GM19452 (cell line): Measurements from ENCODE around the gene HOXD8.

Source experiments
- ATAC-seq: cut with Tn5 transposase; IDR thresholded peaks from one replicate; pipeline ENCODE4 v1.9.1; 2021; ENCODE audit not compliant: unreplicated experiment

The HOXD8 gene

GRCh38 chr2:176145085-176145969, 15.8 kb downstream of the HOXD8 start:
- no peak for ATAC-seq

GRCh38 chr2:176146101-176146500, 16.6 kb downstream of the HOXD8 start:
- ATAC-seq, result no peak

GRCh38 chr2:176146645-176147044, 17.1 kb downstream of the HOXD8 start:
- no peak for ATAC-seq

DNA sequence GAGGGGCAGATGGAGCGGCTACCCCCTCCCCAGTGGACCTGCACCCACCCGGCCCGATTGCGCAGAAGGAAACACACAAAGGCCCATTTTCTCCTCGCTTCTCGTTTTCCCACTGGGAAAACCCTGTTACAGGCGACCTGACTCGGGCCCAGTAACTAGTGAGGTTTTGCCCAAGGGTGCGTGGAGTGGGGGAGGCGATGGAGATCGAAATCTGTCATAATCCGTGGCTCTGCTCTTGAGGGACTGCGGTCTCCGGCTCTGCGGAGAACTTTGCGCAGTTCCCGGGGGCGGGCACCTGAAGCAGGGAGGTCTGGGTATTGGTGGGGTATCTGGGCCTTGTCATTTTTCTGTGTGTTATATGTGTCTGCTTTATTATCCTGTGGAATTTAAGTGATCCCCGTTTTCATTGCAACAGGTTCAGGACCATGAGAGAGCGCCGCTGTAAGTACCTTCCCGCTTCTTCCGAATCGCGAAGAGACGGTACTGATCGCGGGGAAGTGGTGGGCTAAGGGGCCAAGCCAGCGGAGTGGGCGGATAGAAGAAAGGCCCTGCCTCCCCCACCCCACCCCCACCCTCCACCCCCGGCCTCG, 17.8 kb downstream of the HOXD8 start:
- no peak for ATAC-seq

GRCh38 chr2:176147800-176148496, 18.4 kb downstream of the HOXD8 start:
- ATAC-seq, result no peak

DNA sequence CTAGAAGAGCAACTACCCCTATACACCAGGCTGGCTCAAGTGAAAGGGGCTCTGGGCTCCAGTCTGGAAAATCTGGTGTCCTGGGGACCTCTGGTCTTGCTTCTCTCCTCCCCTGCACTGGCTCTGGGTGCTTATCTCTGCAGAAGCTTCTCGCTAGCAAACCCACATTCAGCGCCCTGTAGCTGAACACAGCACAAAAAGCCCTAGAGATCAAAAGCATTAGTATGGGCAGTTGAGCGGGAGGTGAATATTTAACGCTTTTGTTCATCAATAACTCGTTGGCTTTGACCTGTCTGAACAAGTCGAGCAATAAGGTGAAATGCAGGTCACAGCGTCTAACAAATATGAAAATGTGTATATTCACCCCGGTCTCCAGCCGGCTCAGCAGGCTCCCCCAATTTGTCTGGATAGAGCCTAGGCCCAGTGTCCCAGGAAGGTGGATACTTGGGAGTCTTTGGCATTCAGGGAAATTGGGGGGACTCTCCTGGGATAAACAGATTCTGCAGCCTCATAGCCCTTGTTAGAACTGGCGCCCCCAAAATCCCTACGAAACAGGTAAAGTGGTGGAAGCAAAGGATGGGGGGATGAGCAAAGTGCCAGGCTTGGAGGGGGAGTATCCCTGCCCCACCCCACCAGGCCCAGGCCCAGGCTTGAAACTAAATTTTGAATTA, 19.4 kb downstream of the HOXD8 start:
- ATAC-seq, result no peak

- ATAC-seq, result no peak
These were observed 20.0 kb downstream of the HOXD8 start for GRCh38 chr2:176149481-176149938.

DNA sequence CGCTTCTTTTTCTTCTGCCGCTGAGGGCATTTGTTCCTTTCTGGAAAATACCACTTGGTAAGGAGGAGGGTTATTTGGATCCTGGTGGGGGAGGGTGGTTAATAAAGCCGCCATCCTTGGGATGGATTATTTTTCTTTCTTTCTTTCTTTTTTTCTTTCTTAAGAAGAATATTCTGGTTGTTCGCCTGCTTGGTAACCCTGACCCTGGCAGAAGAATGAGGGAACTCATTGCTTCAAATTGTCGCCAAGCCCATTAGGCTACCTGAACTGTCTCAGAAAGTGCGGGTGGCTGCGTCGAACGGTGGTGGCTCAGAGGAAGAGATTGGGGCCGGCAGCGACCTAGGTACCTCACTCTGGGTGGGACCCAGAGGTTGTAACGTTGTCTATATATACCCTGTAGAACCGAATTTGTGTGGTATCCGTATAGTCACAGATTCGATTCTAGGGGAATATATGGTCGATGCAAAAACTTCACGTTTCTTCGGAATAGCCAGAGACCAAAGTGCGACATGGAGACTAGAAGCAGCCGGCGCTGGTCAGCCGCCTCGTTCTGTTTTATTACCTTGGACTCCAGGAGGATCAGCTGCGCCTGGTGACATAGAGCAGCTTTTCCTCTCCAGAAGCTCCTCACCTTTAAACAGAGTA, 20.6 kb downstream of the HOXD8 start:
- ATAC-seq, result no peak

DNA sequence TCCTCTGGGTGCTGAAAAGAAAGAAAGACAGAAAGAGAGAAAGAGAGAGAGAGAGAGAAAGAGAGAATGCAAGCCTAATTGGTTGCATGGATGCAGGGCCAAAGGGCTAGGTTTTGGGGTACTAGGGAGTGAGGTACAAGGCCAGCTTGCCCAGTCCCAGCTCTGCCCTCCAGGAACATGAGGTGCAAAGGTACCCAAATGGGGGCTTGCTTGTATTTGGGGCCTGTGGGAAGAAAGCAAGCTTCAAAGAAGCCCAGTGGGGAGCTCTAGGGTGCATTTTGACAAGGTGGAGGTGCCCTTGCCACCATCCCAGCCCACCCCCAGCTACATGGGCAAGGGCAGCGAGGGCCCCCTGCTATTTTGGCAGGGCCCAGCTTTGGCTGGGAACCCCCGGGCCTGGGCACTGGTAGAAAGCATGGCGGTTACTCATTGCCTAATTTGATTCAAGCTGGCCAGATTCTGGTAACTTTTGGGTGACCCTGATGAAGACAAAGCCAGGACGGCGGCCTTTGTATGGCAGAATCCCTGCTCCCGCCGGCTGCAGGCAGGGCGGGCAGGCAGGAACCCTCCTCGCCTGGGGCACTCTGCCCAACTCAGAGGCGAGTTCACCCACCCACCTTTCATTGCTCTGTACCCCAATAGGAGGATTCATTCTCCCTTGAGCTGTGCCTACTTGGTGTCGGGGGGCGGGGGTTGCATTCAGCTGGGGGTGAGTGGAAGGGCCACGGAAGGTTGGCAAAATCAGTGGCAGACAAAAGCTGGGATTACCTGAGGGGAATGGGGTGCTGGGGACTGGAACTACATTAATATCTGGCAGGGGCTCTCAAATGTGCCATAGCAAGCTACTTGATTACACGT, 21.3 kb downstream of the HOXD8 start:
- ATAC-seq, result no peak

- ATAC-seq, result no peak
These were observed 22.2 kb downstream of the HOXD8 start, which contains the start of gene HOXD4 for GRCh38 chr2:176151442-176152287. HOXD4 (plus strand) TSS chr2:176151550; CDS start chr2:176151634, 84 bp downstream.

DNA sequence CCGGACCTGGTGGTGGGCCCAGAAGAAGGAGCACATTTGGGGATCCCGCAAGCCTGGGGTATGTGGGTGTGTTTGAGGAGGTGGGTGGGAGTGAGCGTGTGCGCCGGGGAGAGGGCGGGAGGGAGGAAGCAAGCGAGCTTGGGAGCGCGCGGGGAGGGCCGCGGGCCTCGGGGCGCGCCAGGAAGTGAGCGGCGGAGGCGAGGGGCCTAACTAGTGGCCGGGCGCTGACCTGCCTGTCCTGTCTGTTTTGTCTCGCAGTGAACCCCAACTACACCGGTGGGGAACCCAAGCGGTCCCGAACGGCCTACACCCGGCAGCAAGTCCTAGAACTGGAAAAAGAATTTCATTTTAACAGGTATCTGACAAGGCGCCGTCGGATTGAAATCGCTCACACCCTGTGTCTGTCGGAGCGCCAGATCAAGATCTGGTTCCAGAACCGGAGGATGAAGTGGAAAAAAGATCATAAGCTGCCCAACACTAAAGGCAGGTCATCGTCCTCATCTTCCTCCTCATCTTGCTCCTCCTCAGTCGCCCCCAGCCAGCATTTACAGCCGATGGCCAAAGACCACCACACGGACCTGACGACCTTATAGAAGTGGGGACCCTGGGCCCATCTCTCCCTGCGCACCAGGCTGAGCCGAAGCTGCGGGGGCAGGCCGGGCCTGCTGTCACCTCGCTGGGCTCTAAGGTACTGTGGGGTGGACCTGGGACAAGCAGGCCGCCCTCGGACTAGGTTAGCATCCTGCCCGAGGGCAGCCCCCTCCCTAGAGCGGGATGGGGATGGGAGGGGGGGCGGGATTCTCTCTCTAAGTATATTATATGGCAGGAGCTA, 23.1 kb downstream of the HOXD8 start:
- no peak for ATAC-seq

- no peak for ATAC-seq
These were observed 25.2 kb downstream of the HOXD8 start for GRCh38 chr2:176154576-176155252.

- ATAC-seq, result no peak
These were observed 26.0 kb downstream of the HOXD8 start for GRCh38 chr2:176155356-176156044.

- no peak for ATAC-seq
These were observed 26.8 kb downstream of the HOXD8 start for GRCh38 chr2:176156301-176156806.

DNA sequence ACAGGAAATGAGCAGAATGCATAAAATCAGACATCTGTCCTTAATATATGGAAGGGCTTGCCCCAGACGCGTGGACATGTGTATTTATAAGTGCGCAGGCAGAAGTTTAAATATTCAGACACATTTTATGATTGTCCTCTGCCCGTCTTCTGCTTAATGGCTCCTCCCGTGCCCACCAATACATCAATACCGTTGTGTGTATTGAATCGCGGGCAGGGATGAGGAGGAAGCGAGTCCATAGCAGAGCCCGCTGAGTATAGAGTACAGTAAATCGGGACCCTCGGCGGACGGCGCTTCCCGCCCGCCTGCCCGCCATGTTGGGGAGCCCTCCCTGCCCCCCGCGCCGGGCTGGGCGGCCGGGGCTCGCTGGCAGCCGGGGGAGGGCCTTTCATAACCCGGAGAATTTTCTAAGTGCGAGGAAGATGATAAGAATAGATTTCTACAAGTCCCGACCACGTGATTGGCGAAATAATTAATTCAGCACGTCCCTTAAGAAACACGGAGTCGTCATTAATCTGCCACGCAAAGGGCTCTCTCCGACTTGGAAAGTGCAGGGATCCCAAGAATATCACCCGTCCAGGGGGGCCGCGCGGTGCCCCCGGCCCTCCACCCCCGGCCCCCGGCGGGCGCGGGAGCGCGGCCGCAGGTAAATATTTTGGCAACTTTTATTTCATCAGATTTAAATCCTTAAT, 27.4 kb downstream of the HOXD8 start, which contains the start of gene HOXD3:
Gene HOXD3 (plus strand): TSS at position 501 of the 692 bp plus-strand sequence. CDS start 11,808 bp downstream, outside the sequence.
- no peak for ATAC-seq
